ENCODE results near the gene SLC6A1.

SLC6A1 gene

GRCh38 chr3:10993729-10994065 lies 1.1 kb downstream of the SLC6A1 start:
- no peak for DNase-seq (ENCODE audit: low read depth in 3 of 3)

GRCh38 chr3:10994306-10994705 lies 1.8 kb downstream of the SLC6A1 start:
- no peak for DNase-seq (ENCODE audit: low read depth in 3 of 3)

GRCh38 chr3:10995871-10996270 lies 3.3 kb downstream of the SLC6A1 start:
- DNase-seq (ENCODE audit: low read depth in 3 of 3) = no peak

- no peak for DNase-seq (ENCODE audit: low read depth in 3 of 3)
These were observed 3.9 kb downstream of the SLC6A1 start for GRCh38 chr3:10996345-10997013.

- no peak for DNase-seq (ENCODE audit: low read depth in 3 of 3)
These were observed 4.6 kb downstream of the SLC6A1 start for GRCh38 chr3:10997196-10997595.

- no peak for DNase-seq (ENCODE audit: low read depth in 3 of 3)
These were observed 6.0 kb downstream of the SLC6A1 start for GRCh38 chr3:10998542-10998941.

GRCh38 chr3:10999221-11000107 lies 6.9 kb downstream of the SLC6A1 start:
- no peak for DNase-seq (ENCODE audit: low read depth in 3 of 3)

GRCh38 chr3:11000528-11000927 lies 8.0 kb downstream of the SLC6A1 start:
- no peak for DNase-seq (ENCODE audit: low read depth in 3 of 3)

GRCh38 chr3:11001020-11001657 lies 8.6 kb downstream of the SLC6A1 start:
- DNase-seq (ENCODE audit: low read depth in 3 of 3) = no peak

GRCh38 chr3:11001658-11002021 lies 9.1 kb downstream of the SLC6A1 start:
- no peak for DNase-seq (ENCODE audit: low read depth in 3 of 3)

- DNase-seq (ENCODE audit: low read depth in 3 of 3) = no peak
These were observed 9.8 kb downstream of the SLC6A1 start for GRCh38 chr3:11002371-11002807.

GRCh38 chr3:11004563-11004962 lies 12.0 kb downstream of the SLC6A1 start:
- DNase-seq (ENCODE audit: low read depth in 3 of 3) = no peak

GRCh38 chr3:11005686-11006256 lies 13.2 kb downstream of the SLC6A1 start:
- no peak for DNase-seq (ENCODE audit: low read depth in 3 of 3)

GRCh38 chr3:11006986-11007933 lies 14.7 kb downstream of the SLC6A1 start:
- no peak for DNase-seq (ENCODE audit: low read depth in 3 of 3)

GRCh38 chr3:11009898-11010297 lies 17.4 kb downstream of the SLC6A1 start:
- no peak for DNase-seq (ENCODE audit: low read depth in 3 of 3)

- DNase-seq (ENCODE audit: low read depth in 3 of 3) = no peak
These were observed 18.0 kb downstream of the SLC6A1 start for GRCh38 chr3:11010426-11011165.

- no peak for DNase-seq (ENCODE audit: low read depth in 3 of 3)
These were observed 21.7 kb downstream of the SLC6A1 start for GRCh38 chr3:11014253-11014652.

- no peak for DNase-seq (ENCODE audit: low read depth in 3 of 3)
These were observed 22.2 kb downstream of the SLC6A1 start for GRCh38 chr3:11014752-11015151.

- no peak for DNase-seq (ENCODE audit: low read depth in 3 of 3)
These were observed 22.8 kb downstream of the SLC6A1 start for GRCh38 chr3:11015369-11015768.

GRCh38 chr3:11016727-11017126 lies 24.2 kb downstream of the SLC6A1 start:
- DNase-seq (ENCODE audit: low read depth in 3 of 3) = no peak
